DND-41 (cell line): ENCODE data around the gene OR13H1.

Experiments used
- EZH2 ChIP-seq: IDR thresholded peaks from 3 replicates; pipeline ENCODE4 v1.6.1; 2012; ENCODE audit warnings: borderline replicate concordance, low read depth, mild to moderate bottlenecking, moderate library complexity, low read length, inconsistent platforms; ENCODE audit not compliant: severe bottlenecking
- TF ChIP-seq, protein P1 (sequence below): IDR thresholded peaks from 2 replicates; pipeline ENCODE4 v1.5.1; 2012; ENCODE audit warnings: borderline replicate concordance, low read length, moderate library complexity, mild to moderate bottlenecking; ENCODE audit not compliant: poor library complexity, severe bottlenecking; ENCODE audit errors: extremely low read depth

DNA sequence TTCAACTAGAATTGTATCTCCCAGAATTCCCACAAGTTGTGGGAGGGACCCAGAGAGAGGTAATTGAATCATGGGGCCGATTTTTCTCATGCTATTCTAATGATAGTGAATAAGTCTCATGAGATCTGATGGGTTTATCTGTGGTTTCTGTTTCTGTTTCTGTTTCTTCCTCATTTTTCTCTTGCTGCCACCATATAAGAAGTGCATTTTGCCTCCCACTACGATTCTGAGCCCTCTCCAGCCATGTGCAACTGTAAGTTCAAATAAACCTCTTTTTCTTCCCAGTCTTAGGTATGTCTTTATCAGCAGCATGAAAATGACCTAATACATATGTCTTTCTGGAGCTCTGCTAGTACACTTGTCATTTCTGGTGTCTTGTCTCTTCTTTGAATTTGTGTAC lies 22.1 kb upstream of the OR13H1 start:
- no peak for TF ChIP-seq EZH2
- TF ChIP-seq, protein P1, sequence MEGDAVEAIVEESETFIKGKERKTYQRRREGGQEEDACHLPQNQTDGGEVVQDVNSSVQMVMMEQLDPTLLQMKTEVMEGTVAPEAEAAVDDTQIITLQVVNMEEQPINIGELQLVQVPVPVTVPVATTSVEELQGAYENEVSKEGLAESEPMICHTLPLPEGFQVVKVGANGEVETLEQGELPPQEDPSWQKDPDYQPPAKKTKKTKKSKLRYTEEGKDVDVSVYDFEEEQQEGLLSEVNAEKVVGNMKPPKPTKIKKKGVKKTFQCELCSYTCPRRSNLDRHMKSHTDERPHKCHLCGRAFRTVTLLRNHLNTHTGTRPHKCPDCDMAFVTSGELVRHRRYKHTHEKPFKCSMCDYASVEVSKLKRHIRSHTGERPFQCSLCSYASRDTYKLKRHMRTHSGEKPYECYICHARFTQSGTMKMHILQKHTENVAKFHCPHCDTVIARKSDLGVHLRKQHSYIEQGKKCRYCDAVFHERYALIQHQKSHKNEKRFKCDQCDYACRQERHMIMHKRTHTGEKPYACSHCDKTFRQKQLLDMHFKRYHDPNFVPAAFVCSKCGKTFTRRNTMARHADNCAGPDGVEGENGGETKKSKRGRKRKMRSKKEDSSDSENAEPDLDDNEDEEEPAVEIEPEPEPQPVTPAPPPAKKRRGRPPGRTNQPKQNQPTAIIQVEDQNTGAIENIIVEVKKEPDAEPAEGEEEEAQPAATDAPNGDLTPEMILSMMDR, result no peak
